Measurements from ENCODE around the gene STK24.
"Not testable (repeated sequence)": the region's sequence is repeated elsewhere in the genome, so short reads cannot be mapped to it uniquely, and the experiment has no call there.

Gene STK24

GRCh38 chr13:98435376-98435775, 141.5 kb downstream of the STK24 start:
- no peak for DNase-seq (ENCODE audit: low read depth in 2 of 2)

DNA sequence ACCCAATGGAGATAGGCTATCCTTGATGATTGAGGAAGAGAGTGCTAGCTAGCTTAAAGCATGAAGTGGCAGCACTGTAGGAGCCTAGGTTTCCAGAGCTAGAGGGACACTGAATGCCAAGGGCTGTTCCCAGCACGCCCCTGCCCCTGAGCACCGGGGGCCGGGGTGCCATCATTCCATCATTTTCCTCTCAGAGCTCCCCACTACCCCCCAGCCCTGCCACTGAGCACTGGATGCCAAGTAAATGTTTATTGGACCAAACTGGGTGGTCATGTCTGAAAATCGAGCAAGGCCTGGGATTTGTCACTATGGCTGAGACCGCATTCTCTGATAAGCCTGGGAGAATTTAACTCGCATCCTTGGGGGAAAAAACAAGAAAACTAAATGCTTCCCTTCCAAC, 142.8 kb downstream of the STK24 start:
- DNase-seq (ENCODE audit: low read depth in 2 of 2): no peak

GRCh38 chr13:98433654-98434053, 143.3 kb downstream of the STK24 start:
- no peak for DNase-seq (ENCODE audit: low read depth in 2 of 2)

- DNase-seq (ENCODE audit: low read depth in 2 of 2): no peak
Measured at GRCh38 chr13:98432638-98433037, 144.3 kb downstream of the STK24 start.

GRCh38 chr13:98429977-98430736, 146.8 kb downstream of the STK24 start:
- DNase-seq (ENCODE audit: low read depth in 2 of 2): no peak

DNA sequence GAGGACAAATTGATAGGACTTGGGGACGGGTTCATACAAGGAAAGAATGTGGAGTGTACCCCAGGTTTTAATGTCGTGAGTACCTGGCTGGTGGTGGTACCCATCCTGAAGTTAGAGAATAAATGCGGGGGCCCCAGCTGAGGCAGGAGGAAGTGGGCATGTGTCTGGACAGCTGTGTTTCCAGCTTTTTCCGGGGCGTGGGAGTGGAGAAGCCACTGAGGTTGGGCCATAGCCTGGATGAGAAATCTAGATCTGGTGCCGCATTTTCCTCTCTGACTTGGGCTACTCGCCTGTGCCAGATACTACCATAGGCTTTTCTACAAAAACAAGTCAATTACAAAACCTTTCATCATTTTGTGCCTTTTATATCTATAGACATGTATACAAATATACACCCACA, 147.4 kb downstream of the STK24 start:
- no peak for DNase-seq (ENCODE audit: low read depth in 2 of 2)

DNA sequence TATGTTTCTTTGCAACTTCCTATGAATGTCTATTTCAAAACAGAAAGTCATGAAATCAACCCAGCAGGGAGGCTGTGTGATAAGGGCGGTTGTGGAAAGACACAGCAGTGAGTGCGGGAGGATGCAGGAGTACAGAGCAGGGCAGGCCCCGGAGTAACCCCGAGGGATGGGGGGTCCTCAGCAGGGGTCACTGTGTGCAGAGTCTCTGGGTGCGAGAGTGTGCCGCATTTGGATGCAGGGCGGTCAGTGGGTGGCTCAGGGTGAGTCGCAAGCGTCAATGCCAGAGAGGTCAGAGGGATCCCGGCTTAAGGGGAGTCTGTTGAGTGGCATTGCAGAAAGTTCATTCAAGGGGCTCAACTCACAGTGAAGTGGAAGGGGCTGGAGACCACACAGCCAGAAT, 147.8 kb downstream of the STK24 start:
- DNase-seq (ENCODE audit: low read depth in 2 of 2): no peak

DNA sequence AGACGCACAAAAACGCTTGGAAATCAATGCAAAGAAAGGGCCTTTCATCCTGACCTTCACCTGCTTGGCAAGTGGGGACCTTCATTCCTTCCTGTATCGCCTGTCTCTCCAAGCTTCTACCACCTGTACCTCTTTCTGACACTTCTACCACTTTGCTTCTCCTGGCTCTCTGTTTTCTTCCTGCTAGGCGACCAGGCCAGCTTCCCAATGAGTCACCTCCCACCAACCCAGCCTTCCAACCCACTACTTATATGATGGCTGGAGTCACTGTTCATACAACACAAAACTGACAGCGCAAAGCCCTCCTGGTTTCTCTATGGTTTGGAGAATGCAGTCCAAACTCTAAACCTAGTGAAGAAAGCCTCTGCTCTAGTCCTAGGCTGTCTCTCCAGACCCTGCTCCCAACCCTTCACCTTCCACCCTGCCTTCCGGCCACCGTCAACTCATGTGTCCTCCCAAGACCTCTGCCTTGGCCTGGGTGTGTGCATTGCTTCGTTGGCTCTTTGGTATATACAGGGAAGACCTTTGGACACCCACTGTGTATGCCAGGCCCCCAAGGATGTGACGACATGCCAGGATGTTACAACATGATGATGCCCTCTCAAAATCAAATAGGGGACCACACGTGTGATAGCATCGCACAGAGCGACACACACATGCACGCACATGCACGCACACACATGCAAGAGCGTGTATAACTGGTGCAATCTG, 148.5 kb downstream of the STK24 start:
- no peak for DNase-seq (ENCODE audit: low read depth in 2 of 2)

DNA sequence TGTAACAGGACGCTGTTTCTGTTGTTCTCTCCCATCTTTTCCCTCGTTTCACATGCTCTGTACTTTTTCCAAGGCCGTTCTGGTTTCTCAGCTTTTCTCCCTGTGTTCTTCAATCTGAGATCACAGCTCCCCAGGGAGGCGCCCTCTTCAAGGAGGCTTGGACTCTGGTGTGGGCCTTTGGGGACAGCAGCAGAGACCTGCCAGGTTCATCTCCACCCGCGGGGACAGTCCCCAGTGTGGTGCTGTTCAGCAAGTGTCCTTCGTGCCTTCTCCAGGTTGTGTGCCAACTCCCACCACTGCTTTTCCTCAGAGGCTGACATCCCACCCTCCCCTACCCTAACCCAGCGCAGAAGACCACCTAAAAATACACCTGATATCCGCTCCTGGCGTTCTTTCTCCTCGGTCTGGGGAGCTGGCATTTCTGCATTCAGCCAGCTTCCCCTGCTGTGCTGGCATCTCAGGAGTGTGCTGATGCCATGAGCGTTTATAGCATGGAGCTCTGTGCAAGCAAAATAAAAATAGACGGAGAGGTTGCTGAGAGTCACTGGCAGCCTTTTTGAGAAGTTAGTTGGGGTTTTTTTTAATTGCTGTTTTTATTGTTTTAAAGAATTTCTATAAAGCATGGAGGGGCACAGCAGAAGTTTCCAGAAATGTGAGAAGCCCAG, 149.4 kb downstream of the STK24 start:
- DNase-seq (ENCODE audit: low read depth in 2 of 2): no peak

- no peak for DNase-seq (ENCODE audit: low read depth in 2 of 2)
Measured at GRCh38 chr13:98423417-98423816, 153.5 kb downstream of the STK24 start.

- DNase-seq (ENCODE audit: low read depth in 2 of 2): no peak
Measured at GRCh38 chr13:98422046-98422445, 154.9 kb downstream of the STK24 start.

DNA sequence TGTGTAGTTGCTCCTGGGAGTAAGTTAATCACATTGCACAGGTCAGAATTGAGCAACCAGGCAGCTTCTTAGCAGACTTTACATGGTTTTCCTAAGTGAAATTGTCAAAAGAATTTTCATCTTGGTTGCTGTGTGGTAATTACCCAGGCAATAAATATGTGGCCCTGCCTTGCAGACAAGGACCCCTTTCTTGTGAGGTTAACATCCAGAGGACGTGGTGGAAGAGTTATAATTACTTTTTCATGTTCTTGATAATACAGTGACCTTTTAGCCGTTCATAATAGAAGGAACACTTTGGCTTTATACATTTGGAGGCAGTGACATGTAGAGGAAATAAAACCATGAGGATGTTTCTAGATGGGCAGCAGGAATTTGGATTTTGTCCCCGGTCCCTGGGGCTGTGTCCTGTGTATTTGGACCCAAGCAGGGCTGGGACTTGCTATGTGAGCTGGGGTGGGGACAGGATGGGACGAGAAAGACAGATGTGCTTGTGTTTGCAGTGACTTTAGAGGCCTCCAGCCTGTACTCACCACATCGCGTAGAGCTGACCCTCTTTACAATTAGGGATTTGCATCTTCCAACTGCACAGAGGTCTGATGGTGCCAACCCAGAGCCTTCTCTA, 156.2 kb downstream of the STK24 start:
- no peak for DNase-seq (ENCODE audit: low read depth in 2 of 2)

GRCh38 chr13:98419786-98420553, 156.9 kb downstream of the STK24 start:
- DNase-seq (ENCODE audit: low read depth in 2 of 2): no peak

- no peak for DNase-seq (ENCODE audit: low read depth in 2 of 2)
Measured at GRCh38 chr13:98416408-98416807, 160.5 kb downstream of the STK24 start.

GRCh38 chr13:98415326-98416070, 161.4 kb downstream of the STK24 start:
- DNase-seq (ENCODE audit: low read depth in 2 of 2): no peak

GRCh38 chr13:98413796-98414195, 163.1 kb downstream of the STK24 start:
- no peak for DNase-seq (ENCODE audit: low read depth in 2 of 2)

- DNase-seq (ENCODE audit: low read depth in 2 of 2): not testable (repeated sequence)
Measured at GRCh38 chr13:98413278-98413677, 163.6 kb downstream of the STK24 start.

DNA sequence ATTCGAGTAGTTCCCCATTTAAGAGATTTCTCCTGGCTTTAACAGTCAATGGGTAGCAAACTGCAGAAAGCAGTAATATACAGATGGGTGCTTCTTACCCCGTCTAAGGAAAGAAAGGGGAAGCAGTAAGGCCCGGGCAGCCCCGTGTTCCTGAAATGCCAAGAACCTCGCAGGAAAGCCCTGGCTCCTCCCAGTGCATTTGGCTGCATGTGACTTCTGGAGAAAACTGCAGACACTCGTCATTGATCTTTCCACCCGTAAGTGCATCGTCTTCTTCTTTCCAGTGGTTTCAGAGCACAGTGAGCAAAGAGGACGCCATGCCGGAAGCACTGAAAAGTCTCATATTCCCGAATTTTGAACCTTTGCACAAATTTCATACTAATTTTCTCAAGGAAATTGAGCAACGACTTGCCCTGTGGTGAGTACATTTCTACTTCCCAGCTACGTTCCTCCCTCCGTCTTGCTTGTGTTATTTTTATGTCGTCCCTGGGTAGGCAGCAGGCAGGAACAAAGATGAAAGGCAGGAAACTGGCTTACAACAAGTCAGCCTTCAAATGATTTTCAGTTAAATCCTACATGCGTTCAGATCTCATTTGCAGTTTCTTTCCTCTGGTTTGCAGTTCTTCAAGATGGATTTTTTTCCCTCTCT, 165.2 kb downstream of the STK24 start:
- DNase-seq (ENCODE audit: low read depth in 2 of 2): no peak

DNA sequence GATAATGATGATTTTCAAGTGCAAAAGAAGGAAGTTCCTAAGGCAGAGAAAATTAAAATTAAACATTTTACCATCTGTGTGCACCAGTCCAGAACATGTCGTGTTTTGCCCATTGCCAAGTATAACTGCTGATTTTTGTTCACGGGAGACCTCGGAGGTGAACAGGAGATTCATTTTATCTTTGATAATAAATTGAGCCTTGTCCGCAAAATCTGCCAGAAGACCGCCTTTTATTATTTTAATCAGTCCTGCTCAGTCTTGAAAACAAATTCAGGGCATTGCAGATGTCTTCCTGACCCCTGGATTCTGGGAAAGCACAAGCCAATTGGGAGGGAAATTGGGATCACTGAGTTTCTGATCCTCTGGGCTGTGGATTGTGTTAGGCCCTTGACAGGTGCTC, 165.9 kb downstream of the STK24 start:
- DNase-seq (ENCODE audit: low read depth in 2 of 2): no peak

- no peak for DNase-seq (ENCODE audit: low read depth in 2 of 2)
Measured at GRCh38 chr13:98410612-98411011, 166.3 kb downstream of the STK24 start.

Data from activated CD4-positive, alpha-beta T cell treated with anti-CD3 and anti-CD28 coated beads for 24 hours (primary cell).